C4-2B (cell line): ENCODE results near the gene KRT39.

Source experiments
- ZFX ChIP-seq: fragments of 450-650 bp; IDR thresholded peaks from 2 replicates; pipeline ENCODE4 v1.6.1; 2017
- TF ChIP-seq, protein P1 (sequence below): fragments of 450-650 bp; conservative IDR thresholded peaks from 2 replicates; pipeline ENCODE4 v1.5.1; 2017; ENCODE audit warnings: mild to moderate bottlenecking

DNA sequence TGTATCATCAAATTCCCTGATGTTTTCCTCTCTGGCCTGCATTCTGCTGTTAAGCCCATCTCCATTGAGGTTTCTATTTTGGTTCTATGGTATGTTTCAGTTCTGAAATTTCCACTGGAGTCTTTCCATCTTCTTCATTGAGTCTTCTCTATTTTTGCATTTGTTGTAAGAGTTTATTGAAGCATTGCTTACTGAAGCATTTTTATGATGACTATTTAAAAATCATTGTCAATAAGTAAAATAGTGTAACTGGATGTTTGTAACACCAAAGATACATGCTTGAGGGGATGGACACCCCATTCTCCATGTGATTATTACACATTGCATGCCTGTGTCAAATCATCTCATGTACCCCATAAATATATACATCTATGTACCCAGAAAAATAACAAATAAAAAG is 8.8 kb upstream of the KRT39 start:
- TF ChIP-seq, protein P1, sequence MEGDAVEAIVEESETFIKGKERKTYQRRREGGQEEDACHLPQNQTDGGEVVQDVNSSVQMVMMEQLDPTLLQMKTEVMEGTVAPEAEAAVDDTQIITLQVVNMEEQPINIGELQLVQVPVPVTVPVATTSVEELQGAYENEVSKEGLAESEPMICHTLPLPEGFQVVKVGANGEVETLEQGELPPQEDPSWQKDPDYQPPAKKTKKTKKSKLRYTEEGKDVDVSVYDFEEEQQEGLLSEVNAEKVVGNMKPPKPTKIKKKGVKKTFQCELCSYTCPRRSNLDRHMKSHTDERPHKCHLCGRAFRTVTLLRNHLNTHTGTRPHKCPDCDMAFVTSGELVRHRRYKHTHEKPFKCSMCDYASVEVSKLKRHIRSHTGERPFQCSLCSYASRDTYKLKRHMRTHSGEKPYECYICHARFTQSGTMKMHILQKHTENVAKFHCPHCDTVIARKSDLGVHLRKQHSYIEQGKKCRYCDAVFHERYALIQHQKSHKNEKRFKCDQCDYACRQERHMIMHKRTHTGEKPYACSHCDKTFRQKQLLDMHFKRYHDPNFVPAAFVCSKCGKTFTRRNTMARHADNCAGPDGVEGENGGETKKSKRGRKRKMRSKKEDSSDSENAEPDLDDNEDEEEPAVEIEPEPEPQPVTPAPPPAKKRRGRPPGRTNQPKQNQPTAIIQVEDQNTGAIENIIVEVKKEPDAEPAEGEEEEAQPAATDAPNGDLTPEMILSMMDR, result no peak
- TF ChIP-seq ZFX, result no peak
